CD4-positive, alpha-beta T cell treated with Interleukin-15 for 4 hours (primary cell): ENCODE data around the gene MON2.

Experiments
- DNase-seq: peaks from one replicate; pipeline ENCODE4 v3.0.0-alpha.2; 2020; ENCODE audit warnings: low spot score

Gene MON2

DNA sequence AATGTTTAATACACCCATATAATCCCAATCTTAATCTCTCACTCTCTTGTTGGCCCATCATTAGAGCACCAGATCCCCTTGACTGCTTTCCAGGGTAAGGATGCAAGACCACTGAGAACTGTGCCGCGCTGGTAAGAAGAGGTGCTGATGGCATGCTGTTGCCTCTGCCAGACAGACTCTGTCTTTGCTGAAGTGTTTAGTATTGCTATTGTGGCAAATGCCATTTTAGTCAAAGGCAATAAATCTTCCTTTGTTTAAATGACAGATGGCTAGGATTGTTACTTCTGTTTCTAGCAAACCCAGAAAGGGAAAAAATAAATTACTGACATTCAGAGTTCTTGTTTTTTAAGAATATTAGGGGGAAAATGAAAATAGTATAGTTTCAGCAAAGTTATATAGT is 152.3 kb downstream of the MON2 start:
- DNase-seq = no peak

DNA sequence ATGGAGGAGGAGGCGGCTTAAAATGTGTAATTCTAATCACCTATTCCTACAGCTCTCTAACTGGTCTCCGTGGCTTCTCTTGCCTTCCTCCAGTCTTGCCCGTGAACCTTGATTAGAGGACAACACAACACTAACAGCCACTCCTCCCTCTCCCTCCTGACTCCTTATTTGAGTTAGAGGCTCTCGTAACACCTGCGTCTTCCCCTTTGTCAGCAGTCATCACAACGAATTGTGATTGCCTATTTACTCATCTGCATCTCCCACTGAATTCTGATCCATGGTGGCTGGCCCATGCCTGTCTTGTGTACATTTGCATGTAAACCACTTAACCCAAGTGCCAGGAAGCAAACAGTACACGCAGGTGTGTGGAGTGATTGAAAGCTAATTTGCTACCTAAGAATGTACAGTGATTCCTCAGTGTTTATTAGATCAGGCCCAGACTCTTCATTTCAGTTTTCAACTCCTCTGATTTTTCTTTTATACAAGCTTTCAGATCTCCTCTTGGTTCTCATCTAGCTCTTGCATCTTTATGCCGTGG is 154.5 kb downstream of the MON2 start:
- DNase-seq = no peak

DNA sequence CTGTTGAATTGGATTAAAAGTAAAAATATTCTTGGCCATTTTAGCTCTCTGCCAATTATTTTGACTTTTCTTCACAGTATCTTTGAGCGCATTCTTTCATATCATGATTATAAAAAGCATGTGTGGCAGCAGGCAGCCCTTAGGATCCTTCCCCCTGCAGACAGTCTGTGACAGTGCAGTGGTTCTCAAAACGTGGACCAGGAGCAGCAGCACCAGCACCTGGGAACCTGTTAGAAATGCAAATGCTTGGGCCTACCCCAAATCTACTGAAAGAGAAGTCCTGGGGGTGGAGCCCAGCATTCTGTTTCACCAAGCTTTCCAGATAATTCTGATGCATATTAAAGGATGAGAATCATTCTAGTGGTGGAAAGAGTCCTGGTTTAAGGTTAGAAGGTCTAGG is 155.6 kb downstream of the MON2 start:
- DNase-seq = no peak

DNA sequence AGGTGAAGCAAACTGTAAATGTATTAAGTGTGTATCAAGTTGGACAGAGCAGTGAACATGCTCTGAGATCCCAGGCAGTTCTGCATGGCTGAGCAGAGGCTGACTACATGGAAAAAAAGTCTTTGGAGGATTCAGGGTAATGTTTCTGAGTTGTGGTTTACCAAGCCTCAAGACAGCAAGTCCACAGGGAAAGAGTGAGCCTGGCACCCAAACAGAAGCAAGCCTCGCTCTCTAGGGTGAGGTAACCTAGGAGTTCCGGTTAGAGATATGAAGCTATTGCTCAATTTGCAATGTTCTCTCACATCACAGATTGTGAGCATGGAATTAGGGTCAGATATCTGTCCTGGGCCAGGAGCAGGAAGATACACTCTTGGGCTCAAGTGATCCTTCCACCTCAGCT is 158.6 kb downstream of the MON2 start:
- DNase-seq = no peak

DNA sequence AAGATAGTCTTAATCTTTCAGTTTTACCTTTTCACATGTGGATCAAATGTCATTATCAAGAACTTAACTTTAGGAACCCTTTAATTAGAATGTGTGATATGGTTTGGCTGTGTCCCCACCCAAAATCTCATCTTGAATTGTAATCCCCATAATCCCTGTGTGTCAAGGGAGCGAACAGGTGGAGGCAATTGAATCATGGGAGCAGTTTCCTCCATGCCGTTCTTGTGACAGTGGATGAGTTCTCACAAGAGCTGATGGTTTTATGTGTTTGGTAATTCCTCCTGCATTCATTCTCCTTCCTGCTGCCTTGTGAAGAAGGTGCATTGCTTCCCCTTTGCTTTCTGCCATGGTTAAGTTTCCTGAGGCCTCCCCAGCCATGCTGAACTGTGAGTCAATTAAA is 160.6 kb downstream of the MON2 start:
- DNase-seq = no peak

DNA sequence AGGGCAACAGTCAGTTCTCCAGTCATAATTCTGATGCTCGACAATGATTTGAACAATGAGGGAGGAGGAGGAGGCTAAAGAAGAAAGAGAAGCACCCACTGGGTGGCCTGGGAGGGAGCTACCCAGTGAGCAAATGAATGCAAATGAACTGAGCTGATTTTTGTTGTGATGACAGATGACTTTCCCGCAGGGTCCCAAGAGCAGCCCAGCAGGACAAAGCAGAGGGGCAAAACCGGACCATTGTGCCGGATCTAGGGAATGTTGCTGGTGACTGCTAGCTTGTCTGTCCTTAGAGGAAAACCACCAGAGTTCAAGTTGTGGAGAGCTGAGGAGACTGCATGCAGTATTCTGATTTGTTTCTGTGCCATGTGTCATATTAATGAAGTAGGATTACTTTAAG is 162.8 kb downstream of the MON2 start:
- DNase-seq = no peak

DNA sequence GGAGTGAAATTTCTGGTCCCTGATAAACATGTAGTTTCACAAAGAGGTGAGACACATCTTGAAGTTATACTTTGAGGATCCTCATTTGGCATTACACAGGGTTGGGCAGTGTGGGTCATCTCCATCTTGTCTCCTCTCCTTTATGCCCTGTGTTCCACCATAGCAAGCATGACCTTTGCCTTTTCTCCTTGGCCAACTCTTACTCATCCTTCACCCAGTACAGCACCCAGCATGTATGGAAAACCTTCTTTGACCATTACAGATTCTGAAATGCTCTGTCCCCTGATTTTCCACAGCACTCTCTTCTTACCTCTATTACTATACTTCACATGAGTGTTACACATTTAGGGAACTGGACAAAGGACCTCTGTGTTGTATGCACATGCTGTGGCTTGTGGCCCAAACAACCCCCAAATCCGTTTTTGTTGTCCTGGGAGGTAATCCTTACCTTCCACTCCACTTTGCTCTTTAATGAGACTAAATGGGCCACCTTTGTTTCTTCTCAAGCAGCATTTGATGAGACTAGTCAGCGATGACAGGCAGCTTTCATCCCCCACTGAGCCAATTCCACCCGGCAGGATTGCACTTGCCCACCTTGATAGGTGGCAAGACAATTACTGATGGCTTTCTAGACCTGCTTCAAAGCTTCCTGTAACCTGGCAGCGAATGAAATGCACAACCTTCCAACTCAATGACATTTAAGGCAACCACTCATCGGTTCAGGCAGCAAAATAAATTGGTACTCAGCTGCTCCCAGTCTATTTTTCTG is 163.5 kb downstream of the MON2 start:
- DNase-seq = no peak

DNA sequence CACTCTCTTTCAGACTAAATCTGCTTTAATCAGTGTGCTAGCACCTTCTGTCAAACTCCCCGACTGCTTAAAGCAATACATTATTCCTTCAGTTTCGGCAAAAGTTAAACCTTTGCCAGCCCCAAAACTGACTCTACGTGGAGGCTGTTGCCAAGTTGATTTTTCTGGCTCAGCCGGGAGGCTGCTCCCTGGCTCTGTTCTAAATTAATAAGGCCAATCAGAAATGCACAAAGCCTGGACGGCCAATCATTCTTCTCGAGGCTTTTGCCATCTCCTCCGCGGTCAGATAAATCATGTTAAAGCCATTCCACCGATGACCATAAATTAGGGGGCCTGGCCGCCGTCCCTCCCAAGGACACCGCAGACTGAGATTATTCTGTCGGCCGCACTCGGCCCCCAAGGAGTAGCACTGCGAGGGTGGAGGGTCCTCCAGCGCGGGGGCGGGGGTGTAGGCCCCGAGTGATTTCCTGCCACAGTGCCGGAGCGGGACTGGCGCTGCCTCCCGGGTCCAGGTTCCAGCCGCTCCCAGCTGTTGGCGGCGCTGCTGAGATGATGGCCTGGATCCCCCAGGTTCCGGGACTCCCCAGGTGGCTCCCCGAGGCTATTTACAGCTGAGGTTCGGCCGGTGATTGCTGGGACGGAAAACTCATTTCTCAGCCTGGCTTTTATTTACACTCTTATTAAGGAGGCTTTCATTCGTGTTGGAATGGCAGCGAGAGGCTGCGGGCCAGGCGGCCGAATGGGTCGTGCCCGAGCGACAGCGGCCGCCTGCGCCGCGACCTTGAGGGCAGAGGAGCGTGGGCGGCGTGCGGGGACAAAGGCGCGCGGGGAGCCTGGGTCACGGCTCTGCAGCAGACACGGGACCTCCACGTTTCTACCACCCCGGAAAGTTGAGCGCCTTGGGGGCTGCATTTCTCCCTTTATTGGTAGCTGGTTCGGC is 165.1 kb downstream of the MON2 start:
- DNase-seq = no peak

DNA sequence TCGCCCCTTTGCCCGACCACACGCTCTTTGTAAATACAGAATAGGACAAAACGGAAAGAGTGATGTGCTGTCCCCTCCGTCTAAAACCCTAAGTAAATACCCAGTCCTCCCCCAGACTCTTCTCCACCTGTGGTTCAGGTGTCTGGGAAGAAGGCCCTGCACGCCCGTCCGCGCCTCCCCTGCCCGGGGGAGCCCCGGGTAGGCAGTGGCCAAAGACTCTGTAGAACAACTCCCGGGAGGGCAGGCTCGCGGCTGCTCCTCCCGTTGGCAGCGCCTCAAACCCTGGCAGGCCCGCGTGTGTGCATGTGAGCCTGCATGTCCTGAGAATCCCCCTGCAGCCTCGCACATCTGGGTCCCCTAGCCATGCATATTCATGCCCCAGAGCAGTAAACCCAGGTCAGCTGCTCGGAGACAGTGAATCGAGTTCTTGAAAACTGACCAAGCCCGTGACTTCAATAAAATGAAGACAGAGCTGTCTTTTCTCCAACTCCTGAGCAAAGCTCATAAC is 165.8 kb downstream of the MON2 start:
- no peak for DNase-seq

DNA sequence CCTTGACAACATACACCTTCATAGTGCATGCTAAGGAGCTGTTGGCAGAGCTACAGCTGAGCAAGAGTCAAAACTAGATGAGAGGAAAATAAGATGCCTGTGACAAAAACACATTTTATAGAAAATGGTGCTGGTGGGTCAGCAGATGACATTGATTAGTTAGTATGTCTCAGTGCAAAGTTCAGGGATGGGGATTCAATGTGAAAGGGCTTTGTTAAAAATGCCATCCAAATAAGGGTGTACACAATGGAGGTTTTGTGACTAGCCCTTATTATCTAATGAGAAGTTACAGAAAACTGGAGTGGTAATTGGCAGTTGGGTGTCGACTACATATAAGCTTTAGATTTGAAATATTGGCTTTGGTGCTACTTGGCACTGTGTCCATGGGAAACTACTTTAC is 169.0 kb downstream of the MON2 start:
- DNase-seq = no peak

DNA sequence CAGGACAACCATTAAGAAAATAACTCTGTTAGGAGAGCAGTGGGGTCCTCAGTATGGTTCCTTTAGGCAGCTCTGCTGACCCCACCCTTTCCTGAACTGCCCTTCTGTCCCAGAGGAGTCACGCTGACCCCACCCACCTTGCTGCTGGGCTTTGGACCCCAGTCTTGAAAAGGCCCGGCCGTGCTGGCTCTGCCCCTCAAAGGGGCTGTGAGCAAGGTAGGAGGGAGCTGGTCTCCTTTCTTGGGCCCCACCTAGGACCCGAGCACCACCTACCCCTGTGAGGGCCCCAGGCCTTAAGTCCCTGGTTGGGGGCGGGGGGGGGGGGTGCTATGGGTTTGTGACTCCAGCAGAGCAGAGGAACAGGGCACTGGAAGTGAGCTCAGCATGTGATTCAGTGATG is 171.1 kb downstream of the MON2 start:
- DNase-seq = no peak

DNA sequence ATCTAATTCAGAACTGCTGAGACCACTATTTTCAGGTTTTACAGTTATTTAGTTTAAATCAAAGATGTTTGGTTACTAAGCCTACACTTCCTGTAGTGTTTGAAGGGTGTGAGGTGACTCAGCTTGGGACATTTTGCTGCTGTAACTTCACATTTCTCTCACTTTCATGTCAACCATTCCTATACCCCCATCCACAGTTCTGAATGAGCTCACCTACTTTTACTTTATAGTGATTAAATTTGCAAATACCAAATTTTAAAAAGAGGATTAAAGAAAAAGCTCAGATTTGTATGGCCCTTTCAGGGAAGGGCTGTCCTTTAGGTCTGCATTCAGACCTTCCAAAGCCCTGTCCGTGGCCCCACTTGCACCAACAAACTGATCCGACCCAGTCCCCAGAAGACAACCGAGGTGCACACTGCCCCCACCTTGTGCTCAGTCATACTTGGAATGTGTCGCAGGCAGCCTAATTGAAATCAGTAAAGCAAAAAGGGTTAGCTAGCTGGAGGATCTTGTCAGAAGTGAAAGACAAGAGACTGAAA is 174.4 kb downstream of the MON2 start:
- DNase-seq = peak; percentile 56

DNA sequence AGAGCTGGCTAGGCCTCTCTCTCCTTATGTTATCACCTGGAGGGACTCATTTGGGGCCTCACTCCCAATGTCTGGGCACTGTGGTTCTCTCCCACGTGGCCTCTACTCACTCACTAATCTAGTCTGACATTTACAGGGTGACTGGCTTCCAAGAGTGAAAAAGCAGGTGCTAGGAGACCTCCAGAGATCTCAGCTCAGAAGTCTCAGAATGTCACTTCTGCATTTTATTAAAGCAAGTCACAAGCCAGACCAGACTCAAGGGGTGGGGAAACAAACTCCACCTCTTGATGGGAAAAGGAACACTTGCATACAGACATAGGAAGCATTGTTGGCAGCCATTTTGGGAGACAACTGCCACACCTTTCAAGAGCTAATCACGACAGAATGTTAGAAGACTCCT is 175.9 kb downstream of the MON2 start:
- DNase-seq = no peak

DNA sequence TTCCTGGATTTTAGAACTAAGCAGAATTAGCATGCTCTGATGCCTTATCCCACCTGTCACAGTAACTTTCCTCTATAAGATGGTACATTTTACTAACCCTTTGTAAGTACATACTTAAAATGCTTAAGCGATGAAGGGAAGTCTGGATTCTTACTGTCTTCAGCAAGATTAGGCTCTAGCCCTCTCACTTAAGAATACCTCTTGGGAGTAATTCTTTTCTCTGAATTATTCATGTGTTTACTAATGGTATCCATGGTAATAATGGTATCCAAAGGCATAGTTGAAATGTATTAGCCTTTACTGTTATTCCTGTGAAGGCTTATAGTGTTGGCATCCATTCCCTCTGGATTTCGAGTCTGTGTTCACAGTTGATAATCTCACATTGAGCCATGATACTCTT is 176.9 kb downstream of the MON2 start:
- DNase-seq = no peak

DNA sequence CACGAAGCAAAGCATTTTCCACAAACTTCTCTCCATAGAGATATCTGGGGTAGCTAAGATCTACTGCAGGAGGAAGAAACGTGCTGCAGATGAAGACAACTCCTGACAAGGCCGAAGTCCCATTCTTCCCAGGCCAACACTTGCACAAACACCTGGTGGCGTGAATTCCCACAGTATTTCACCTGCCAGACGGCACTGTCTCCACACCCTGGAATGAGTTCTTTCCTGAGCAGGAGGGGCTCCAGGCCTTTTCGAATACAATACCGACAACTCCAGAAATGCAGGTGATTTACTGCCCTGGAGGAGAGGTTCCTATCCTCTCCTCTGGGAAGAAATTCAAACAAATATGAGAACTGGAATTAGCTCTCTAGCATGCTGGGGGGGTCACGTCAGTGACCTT is 179.9 kb downstream of the MON2 start:
- no peak for DNase-seq

DNA sequence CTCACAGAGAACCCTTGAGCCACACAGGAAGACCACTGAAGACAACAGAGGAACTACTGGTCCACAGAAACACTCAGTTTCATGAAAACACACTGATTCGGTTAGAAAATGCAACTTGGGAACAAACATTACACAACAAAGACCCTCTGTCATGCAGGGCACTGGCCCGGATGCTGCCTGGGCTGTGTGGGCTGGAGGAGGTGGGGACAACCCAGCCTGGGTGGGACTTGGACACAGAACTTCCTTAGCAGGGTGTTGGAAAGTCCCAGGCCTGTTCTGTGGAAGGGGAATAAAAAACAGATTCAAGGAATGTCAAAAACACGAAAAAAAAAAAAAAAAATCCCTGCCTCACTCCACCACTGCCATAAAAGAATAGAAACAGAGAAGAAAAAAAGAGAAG is 181.0 kb downstream of the MON2 start:
- no peak for DNase-seq

DNA sequence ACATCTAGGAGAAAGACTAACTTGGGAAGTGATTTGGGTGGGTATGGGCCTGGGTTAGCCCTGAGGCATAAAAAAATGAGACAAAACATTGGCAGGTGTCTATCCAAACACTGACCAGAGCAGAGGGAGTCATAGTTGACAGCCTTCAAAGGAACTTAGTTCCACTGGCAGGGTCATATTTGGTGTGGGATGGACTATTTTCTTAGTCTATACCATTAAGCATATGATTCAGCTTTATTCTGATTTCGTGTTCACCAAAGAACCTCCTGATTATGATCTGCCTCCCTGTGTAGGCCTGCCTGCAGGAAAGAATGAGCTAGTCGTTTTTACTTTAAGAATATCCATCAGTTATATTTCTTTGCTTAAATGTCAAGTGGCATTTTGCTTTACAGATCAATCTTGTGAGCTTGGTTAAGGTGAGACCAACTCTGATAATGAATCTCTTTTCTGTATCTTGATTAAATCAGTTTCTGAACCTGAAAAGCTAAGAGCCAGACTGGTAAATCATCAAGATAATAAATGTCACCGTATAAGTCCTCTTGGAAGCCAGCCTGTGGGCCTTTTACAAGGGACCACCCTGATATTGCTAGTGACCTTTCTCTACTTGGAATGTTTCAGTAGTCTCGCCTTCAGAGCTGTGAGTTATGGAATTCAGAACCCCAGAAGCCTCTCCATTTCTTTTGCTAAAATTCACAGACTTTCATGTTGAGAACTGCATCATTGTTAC is 182.9 kb downstream of the MON2 start:
- DNase-seq = no peak
